Mucosa of stomach (tissue), 1 donor: ENCODE data around the gene MDC1.
A peak's percentile ranks its signal among the peaks of the same experiment; 100 is the strongest.

Source experiments
- H3K27me3 ChIP-seq: one replicate; pipeline ENCODE4 v1.7.0; 2013; ENCODE audit warnings: mild to moderate bottlenecking, low read length; ENCODE audit not compliant: control insufficient read depth, insufficient read depth
- H3K36me3 ChIP-seq: one replicate; pipeline ENCODE4 v1.7.0; 2013; ENCODE audit warnings: low read length; ENCODE audit not compliant: control insufficient read depth, insufficient read depth
- H3K4me1 ChIP-seq: one replicate; pipeline ENCODE4 v1.7.0; 2013; ENCODE audit warnings: mild to moderate bottlenecking, low read length; ENCODE audit not compliant: control insufficient read depth, insufficient read depth
- H3K4me3 ChIP-seq: one replicate; pipeline ENCODE4 v1.7.0; 2013; ENCODE audit warnings: low read length
- H3K9ac ChIP-seq: one replicate; pipeline ENCODE4 v1.7.0; 2013; ENCODE audit warnings: mild to moderate bottlenecking, low read length, moderate library complexity
- H3K9me3 ChIP-seq: one replicate; pipeline ENCODE4 v1.7.0; 2013; ENCODE audit warnings: mild to moderate bottlenecking, low read length, moderate library complexity; ENCODE audit not compliant: control insufficient read depth
- donor health status: Pancreatic carcinoma.

MDC1 gene

GRCh38 chr6:30742316-30743098 lies 25.4 kb upstream of the MDC1 start, which contains the start of gene FLOT1:
Gene FLOT1 (minus strand): TSS chr6:30742687. CDS start chr6:30742189, 498 bp downstream.
- H3K36me3 ChIP-seq = peaks cover 6% of the 10 kb centered on the region
- H3K27me3 ChIP-seq = no peaks in the 10 kb centered on the region
- H3K4me1 ChIP-seq = peaks cover 42% of the 10 kb centered on the region
- H3K9ac ChIP-seq = peak within 1 kb of the TSS; percentile 98
- no peaks in the 10 kb centered on the region for H3K9me3 ChIP-seq
- peak within 1 kb of the TSS; percentile 72 for H3K4me3 ChIP-seq

- H3K36me3 ChIP-seq = peaks cover 6% of the 10 kb centered on the region
- peak overlapping the region; percentile 98 for H3K9ac ChIP-seq
- H3K27me3 ChIP-seq = no peaks in the 10 kb centered on the region
- H3K4me1 ChIP-seq = peaks cover 42% of the 10 kb centered on the region
- no peaks in the 10 kb centered on the region for H3K9me3 ChIP-seq
- H3K4me3 ChIP-seq = peak overlapping the region; percentile 72
Measured at GRCh38 chr6:30741789-30742315, 24.8 kb upstream of the MDC1 start.

- peak overlapping the region; percentile 72 for H3K4me3 ChIP-seq
- H3K9me3 ChIP-seq = no peaks in the 10 kb centered on the region
- peak overlapping the region; percentile 98 for H3K9ac ChIP-seq
- H3K4me1 ChIP-seq = peaks cover 40% of the 10 kb centered on the region
- H3K36me3 ChIP-seq = peaks cover 6% of the 10 kb centered on the region
- no peaks in the 10 kb centered on the region for H3K27me3 ChIP-seq
Measured at GRCh38 chr6:30741063-30741779, 24.1 kb upstream of the MDC1 start.

GRCh38 chr6:30740540-30740870 lies 23.4 kb upstream of the MDC1 start:
- H3K4me3 ChIP-seq = no peak overlapping the region
- H3K27me3 ChIP-seq = no peaks in the 10 kb centered on the region
- H3K9ac ChIP-seq = no peak overlapping the region
- H3K9me3 ChIP-seq = no peaks in the 10 kb centered on the region
- peaks cover 6% of the 10 kb centered on the region for H3K36me3 ChIP-seq
- peaks cover 40% of the 10 kb centered on the region for H3K4me1 ChIP-seq

GRCh38 chr6:30738532-30738931 lies 21.5 kb upstream of the MDC1 start:
- H3K4me1 ChIP-seq = peaks cover 28% of the 10 kb centered on the region
- H3K9ac ChIP-seq = no peak overlapping the region
- H3K9me3 ChIP-seq = no peaks in the 10 kb centered on the region
- no peak overlapping the region for H3K4me3 ChIP-seq
- H3K27me3 ChIP-seq = no peaks in the 10 kb centered on the region
- peaks cover 6% of the 10 kb centered on the region for H3K36me3 ChIP-seq

GRCh38 chr6:30735668-30736314 lies 18.7 kb upstream of the MDC1 start:
- Histone ChIP-seq H3K4me3 (no peak overlapping the region), H3K4me1 (peaks cover 23% of the 10 kb centered on the region), H3K9ac (no peak overlapping the region), H3K27me3 (no peaks in the 10 kb centered on the region), H3K36me3 (peaks cover 6% of the 10 kb centered on the region), H3K9me3 (no peaks in the 10 kb centered on the region)

GRCh38 chr6:30732237-30732943 lies 15.3 kb upstream of the MDC1 start:
- Histone ChIP-seq H3K4me1 (peaks cover 21% of the 10 kb centered on the region), H3K4me3 (no peak overlapping the region), H3K36me3 (peaks cover 19% of the 10 kb centered on the region), H3K9me3 (no peaks in the 10 kb centered on the region), H3K27me3 (no peaks in the 10 kb centered on the region), H3K9ac (no peak overlapping the region)

- Histone ChIP-seq H3K9ac (peak overlapping the region; percentile 57), H3K36me3 (peaks cover 22% of the 10 kb centered on the region), H3K4me3 (no peak overlapping the region), H3K4me1 (peaks cover 15% of the 10 kb centered on the region), H3K27me3 (no peaks in the 10 kb centered on the region), H3K9me3 (no peaks in the 10 kb centered on the region)
Measured at GRCh38 chr6:30730601-30731435, 13.7 kb upstream of the MDC1 start.

GRCh38 chr6:30727920-30728553 lies 11.0 kb upstream of the MDC1 start:
- H3K36me3 ChIP-seq = peaks cover 38% of the 10 kb centered on the region
- no peak overlapping the region for H3K9ac ChIP-seq
- H3K4me3 ChIP-seq = no peak overlapping the region
- no peaks in the 10 kb centered on the region for H3K9me3 ChIP-seq
- H3K4me1 ChIP-seq = peaks cover 28% of the 10 kb centered on the region
- no peaks in the 10 kb centered on the region for H3K27me3 ChIP-seq

GRCh38 chr6:30726506-30727413 lies 9.7 kb upstream of the MDC1 start:
- peaks cover 42% of the 10 kb centered on the region for H3K36me3 ChIP-seq
- H3K4me1 ChIP-seq = peaks cover 39% of the 10 kb centered on the region
- H3K9ac ChIP-seq = no peak overlapping the region
- H3K27me3 ChIP-seq = no peaks in the 10 kb centered on the region
- H3K9me3 ChIP-seq = no peaks in the 10 kb centered on the region
- H3K4me3 ChIP-seq = no peak overlapping the region
